IMR-90 (cell line): ENCODE data around the gene EDDM13.

Experiments used
- CEBPB ChIP-seq: IDR thresholded peaks from 2 replicates; pipeline ENCODE4 v1.6.1; 2012; ENCODE audit warnings: low read depth, low read length, improper control_type of control experiment
- CHD1 ChIP-seq: IDR thresholded peaks from 2 replicates; pipeline ENCODE4 v1.6.1; 2012; ENCODE audit warnings: low read depth, low read length, improper control_type of control experiment
- MXI1 ChIP-seq: IDR thresholded peaks from 2 replicates; pipeline ENCODE4 v1.6.1; 2012; ENCODE audit warnings: low read depth, mild to moderate bottlenecking, low read length, moderate library complexity, borderline replicate concordance
- NFE2L2 ChIP-seq: fragments of 150-350 bp; IDR thresholded peaks from 2 replicates; pipeline ENCODE4 v1.6.1; 2016; ENCODE audit warnings: low read depth, mild to moderate bottlenecking, low read length
- POLR2A ChIP-seq: IDR thresholded peaks from 2 replicates; pipeline ENCODE4 v1.6.1; 2012; ENCODE audit warnings: mild to moderate bottlenecking, low read depth, low read length
- RAD21 ChIP-seq: IDR thresholded peaks from 2 replicates; pipeline ENCODE4 v1.6.1; 2012; ENCODE audit warnings: low read length, improper control_type of control experiment
- RCOR1 ChIP-seq: IDR thresholded peaks from 2 replicates; pipeline ENCODE4 v1.6.1; 2012; ENCODE audit warnings: mild to moderate bottlenecking, low read length, improper control_type of control experiment; ENCODE audit not compliant: insufficient replicate concordance
- RFX5 ChIP-seq: IDR thresholded peaks from 2 replicates; pipeline ENCODE4 v1.8.0; 2012; ENCODE audit warnings: low read depth, mild to moderate bottlenecking, low read length, moderate library complexity
- USF2 ChIP-seq: fragments of 150-350 bp; IDR thresholded peaks from 2 replicates; pipeline ENCODE4 v1.6.1; 2017; ENCODE audit warnings: mild to moderate bottlenecking, antibody characterized with exemption, low read length, low read depth
- TF ChIP-seq, protein P1 (sequence below): fragments of 150-350 bp; IDR thresholded peaks from 2 replicates; pipeline ENCODE4 v1.6.1; 2016; ENCODE audit warnings: low read depth, mild to moderate bottlenecking, low read length, moderate library complexity, borderline replicate concordance
- TF ChIP-seq, protein P2 (sequence below): conservative IDR thresholded peaks from 2 replicates; pipeline ENCODE4 v1.5.1; 2012; ENCODE audit warnings: mild to moderate bottlenecking, low read depth, low read length, improper control_type of control experiment

GRCh38 chr19:56312342-56312741 is 39.8 kb downstream of the EDDM13 start:
- TF ChIP-seq, protein P1, sequence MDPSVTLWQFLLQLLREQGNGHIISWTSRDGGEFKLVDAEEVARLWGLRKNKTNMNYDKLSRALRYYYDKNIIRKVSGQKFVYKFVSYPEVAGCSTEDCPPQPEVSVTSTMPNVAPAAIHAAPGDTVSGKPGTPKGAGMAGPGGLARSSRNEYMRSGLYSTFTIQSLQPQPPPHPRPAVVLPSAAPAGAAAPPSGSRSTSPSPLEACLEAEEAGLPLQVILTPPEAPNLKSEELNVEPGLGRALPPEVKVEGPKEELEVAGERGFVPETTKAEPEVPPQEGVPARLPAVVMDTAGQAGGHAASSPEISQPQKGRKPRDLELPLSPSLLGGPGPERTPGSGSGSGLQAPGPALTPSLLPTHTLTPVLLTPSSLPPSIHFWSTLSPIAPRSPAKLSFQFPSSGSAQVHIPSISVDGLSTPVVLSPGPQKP: no peak
- no peak for TF ChIP-seq RFX5
- no peak for TF ChIP-seq RCOR1
- TF ChIP-seq, protein P2, sequence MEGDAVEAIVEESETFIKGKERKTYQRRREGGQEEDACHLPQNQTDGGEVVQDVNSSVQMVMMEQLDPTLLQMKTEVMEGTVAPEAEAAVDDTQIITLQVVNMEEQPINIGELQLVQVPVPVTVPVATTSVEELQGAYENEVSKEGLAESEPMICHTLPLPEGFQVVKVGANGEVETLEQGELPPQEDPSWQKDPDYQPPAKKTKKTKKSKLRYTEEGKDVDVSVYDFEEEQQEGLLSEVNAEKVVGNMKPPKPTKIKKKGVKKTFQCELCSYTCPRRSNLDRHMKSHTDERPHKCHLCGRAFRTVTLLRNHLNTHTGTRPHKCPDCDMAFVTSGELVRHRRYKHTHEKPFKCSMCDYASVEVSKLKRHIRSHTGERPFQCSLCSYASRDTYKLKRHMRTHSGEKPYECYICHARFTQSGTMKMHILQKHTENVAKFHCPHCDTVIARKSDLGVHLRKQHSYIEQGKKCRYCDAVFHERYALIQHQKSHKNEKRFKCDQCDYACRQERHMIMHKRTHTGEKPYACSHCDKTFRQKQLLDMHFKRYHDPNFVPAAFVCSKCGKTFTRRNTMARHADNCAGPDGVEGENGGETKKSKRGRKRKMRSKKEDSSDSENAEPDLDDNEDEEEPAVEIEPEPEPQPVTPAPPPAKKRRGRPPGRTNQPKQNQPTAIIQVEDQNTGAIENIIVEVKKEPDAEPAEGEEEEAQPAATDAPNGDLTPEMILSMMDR: no peak
- TF ChIP-seq CHD1: no peak
- no peak for TF ChIP-seq POLR2A
- TF ChIP-seq MXI1: no peak
- TF ChIP-seq USF2: no peak
- no peak for TF ChIP-seq RAD21
- TF ChIP-seq CEBPB: no peak
- TF ChIP-seq NFE2L2: no peak
